ENCODE data around the gene PRAMEF18.
"Not testable (repeated sequence)": the region's sequence is repeated elsewhere in the genome, so short reads cannot be mapped to it uniquely, and the experiment has no call there.

PRAMEF18 gene
- 0 reads per million in 4 experiments for total RNA-seq

GRCh38 chr1:13225675-13226204 is at the start of gene PRAMEF18:
Gene PRAMEF18 (minus strand): TSS chr1:13226154. CDS start chr1:13226106, 48 bp downstream.
- DNase-seq = not testable (repeated sequence)

GRCh38 chr1:13265124-13265523 is 39.2 kb upstream of the PRAMEF18 start:
- not testable (repeated sequence) for DNase-seq

GRCh38 chr1:13253898-13254297 is 27.9 kb upstream of the PRAMEF18 start, which contains the start of gene PRAMEF5:
Gene PRAMEF5 (plus strand): TSS chr1:13254198. CDS start chr1:13259269, 5,071 bp downstream.
- DNase-seq = not testable (repeated sequence)

- not testable (repeated sequence) for DNase-seq
These were observed 21.2 kb upstream of the PRAMEF18 start for GRCh38 chr1:13247122-13247521.

DNA sequence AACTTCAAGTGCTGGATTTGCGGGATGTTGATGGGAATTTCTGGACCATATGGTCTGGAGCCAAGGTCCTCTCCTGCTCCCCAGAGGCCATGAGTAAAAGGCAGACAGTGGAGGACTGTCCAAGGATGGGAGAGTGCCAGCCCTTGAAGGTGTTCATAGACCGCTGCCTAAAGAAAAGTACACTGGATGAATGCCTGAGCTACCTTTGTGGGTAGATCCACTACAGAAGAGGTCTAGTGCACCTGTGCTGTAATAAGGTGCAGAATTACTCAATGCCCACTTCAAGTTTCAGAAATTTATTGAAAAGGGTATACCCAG is 20.6 kb upstream of the PRAMEF18 start:
- DNase-seq = not testable (repeated sequence)

GRCh38 chr1:13245841-13246553 is 20.0 kb upstream of the PRAMEF18 start:
- DNase-seq = not testable (repeated sequence)

GRCh38 chr1:13243536-13244263 is 17.7 kb upstream of the PRAMEF18 start:
- not testable (repeated sequence) for DNase-seq

- not testable (repeated sequence) for DNase-seq
These were observed 13.7 kb upstream of the PRAMEF18 start for GRCh38 chr1:13239633-13240032.

DNA sequence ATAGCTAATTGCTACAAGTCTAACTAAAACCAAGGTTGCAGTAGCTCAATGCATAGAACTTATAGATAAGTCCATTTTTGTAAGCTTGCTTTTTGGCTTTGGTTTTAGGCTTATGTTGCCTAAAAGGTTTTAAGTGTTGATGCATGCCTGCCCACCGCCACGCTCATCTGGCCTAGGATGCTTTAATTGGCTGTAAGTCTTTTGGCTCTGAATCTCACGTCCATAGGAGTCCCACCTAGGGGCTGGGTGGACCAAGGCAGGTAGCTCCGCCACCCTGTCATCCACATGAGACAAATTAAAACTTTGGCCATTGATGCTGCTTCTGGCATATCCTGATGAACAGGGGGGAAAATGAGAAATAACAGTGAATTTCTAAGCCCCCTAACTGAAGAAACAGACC is 11.6 kb upstream of the PRAMEF18 start:
- not testable (repeated sequence) for DNase-seq

GRCh38 chr1:13234057-13234456 is 8.1 kb upstream of the PRAMEF18 start:
- not testable (repeated sequence) for DNase-seq

DNA sequence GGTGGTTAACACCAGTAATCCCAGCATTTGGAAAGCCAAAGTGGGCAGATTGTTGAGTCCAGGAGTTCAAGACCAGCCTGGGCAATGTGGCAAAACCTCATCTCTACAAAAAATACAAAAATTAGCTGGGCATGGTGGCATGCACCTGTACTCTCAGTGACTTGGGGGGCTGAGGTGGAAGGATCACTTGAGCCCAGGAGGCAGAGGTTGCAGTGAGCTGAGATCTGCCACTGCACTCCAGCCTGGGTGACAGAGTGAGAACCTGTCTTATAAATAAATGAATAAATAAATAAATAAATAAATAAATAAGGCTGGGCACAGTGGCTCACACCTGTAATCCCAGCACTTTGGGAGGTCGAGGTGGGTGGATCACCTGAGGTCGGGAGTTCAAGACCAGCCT is 6.1 kb upstream of the PRAMEF18 start:
- not testable (repeated sequence) for DNase-seq

DNA sequence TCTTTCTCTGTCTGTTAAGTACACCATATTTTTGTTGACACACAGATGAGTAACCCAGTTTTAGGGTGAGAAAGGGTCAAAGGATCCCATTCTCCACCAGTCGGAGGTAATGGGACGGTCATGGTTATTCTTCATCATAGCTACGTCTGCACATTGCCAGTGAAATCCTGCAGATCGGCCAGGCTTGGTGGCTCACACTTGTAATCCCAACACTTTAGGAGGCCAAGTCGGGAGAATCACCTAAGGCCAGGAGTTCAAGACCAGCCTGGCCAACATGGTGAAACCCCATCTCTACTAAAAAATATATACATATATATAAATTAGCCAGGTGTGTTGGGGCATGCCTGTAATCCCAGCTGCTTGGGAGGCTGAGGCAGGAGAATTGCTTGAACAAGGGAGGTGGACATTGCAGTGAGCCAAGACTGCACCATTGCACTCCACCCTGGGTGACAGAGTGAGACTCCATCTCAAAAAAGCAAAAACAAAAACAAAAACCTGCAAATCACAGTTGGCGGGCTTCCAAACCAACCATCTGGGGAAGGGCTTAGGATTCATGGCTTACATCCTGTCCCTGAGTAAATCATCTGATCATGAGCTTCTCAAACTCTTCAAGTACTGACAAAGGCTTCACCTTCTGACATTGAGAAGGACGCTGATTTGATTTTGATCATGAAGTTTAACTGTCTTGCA is 5.3 kb upstream of the PRAMEF18 start:
- not testable (repeated sequence) for DNase-seq

GRCh38 chr1:13230601-13231000 is 4.6 kb upstream of the PRAMEF18 start:
- DNase-seq = not testable (repeated sequence)

DNA sequence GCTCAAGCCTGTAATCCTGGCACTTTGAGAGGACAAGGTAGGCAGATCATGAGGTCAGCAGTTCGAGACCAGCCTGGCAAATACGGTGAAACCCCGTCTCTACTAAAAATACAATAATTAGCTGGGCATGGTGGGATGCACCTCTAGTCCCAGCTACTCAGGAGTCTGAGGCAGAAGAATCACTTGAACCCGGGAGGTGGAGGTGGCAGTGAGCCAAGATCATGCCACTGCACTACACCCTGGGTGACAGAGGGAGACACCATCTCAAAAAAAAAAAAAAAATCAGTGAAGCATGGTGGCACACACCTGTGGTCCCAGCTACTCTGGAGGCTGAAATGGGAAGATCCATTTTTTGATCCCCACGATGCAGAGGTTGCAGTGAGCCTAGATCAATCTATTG is 4.1 kb upstream of the PRAMEF18 start:
- not testable (repeated sequence) for DNase-seq

GRCh38 chr1:13228343-13228781 is 2.4 kb upstream of the PRAMEF18 start:
- DNase-seq = no peak

- DNase-seq = not testable (repeated sequence)
These were observed 1.5 kb upstream of the PRAMEF18 start for GRCh38 chr1:13227271-13228055.

DNA sequence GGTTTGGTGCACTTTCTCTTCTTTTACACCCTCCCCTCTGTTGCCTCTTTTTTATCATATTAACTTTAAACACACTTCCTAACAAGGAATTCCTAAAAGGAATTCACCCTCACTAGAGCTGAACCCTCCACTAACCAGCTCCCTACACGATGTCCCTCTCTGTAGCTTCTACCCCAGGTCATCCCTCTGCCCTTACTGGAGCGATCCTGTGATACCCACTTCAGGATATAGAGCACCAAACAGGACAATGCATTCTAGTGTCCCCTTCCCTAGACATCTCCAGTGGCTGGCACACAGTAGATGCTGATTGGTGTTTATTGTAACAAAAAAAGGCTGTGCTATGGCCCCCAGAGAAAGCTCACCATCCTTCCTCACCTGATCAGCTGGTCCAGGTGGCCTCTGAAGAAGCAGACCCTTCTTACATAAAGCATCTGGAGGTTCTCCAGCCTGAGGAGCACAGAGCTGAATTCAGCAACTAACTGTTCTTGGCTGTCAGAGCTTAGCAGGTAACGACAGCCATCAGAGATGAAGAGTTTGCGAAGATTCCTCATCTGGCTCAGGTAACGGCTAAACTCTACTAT is 1.4 kb downstream of the PRAMEF18 start:
- DNase-seq = no peak

GRCh38 chr1:13222788-13223187 is 3.2 kb downstream of the PRAMEF18 start:
- DNase-seq = not testable (repeated sequence)

- not testable (repeated sequence) for DNase-seq
These were observed 6.8 kb downstream of the PRAMEF18 start for GRCh38 chr1:13219203-13219602.

GRCh38 chr1:13216619-13217018 is 9.3 kb downstream of the PRAMEF18 start:
- DNase-seq = not testable (repeated sequence)

DNA sequence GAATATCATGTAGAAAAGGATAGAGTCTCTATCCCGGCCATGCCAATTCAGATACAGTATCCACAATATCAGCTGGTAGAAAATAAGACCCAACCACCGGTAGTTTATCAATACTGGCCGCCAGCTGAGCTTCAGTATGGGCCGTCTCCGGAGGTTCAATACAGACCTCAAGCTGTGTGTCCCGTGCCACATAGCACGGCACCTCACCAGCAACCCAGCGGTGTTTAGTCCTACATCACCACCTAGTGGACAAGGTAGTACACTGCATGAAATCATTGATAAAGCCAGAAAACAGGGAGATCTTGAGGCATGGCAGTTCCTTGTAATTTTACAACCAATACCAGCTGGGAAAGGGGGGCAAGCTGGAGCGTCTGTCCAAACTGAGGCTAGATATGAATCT is 17.2 kb downstream of the PRAMEF18 start:
- not testable (repeated sequence) for DNase-seq

DNA sequence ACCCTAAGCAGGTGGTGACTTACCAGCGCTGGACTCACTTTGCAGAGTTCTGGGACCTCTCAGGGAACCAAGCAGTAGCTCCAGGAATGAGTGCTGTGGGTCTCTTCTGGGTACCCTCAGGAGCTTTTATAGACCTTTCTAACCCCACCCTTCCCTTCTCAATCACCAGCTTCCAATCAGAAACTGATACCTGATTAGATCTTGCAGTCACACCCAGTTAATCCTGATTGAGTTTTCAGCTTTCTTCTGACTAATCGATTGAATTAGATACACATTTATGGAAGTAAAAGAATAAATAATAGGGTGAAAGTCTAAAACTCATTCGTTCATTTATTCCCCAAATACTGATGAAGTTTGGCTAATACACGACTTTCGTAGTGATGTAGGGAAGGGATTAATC is 24.6 kb downstream of the PRAMEF18 start, which contains the start of gene PRAMEF13:
PRAMEF13 (minus strand) TSS at position 101 of the 400 bp plus-strand sequence. CDS start 1,820 bp downstream, outside the sequence.
- DNase-seq = not testable (repeated sequence)

Measured in effector CD8-positive, alpha-beta T cell (primary cell).